ENCODE measurements around the gene SETD5.
A peak's percentile ranks its signal among the peaks of the same experiment; 100 is the strongest.
"Not testable (repeated sequence)": the region's sequence is repeated elsewhere in the genome, so short reads cannot be mapped to it uniquely, and the experiment has no call there.

SETD5 gene

GRCh38 chr3:9450991-9451390 lies 53.6 kb downstream of the SETD5 start:
- Mint-ChIP-seq H3K4me3 (no peak overlapping the region), H3K27ac (no peak overlapping the region), H3K9me3 (no peaks in the 10 kb centered on the region), H3K4me1 (ENCODE audit: low read depth) (peaks cover 24% of the 10 kb centered on the region), H3K27me3 (no peaks in the 10 kb centered on the region), H3K36me3 (ENCODE audit: low read depth) (peaks cover 80% of the 10 kb centered on the region)

GRCh38 chr3:9452417-9452816 lies 55.0 kb downstream of the SETD5 start:
- Mint-ChIP-seq H3K36me3 (ENCODE audit: low read depth) (peaks cover 76% of the 10 kb centered on the region), H3K4me3 (no peak overlapping the region), H3K27ac (peak overlapping the region; percentile 69), H3K27me3 (no peaks in the 10 kb centered on the region), H3K9me3 (no peaks in the 10 kb centered on the region), H3K4me1 (ENCODE audit: low read depth) (peaks cover 24% of the 10 kb centered on the region)

- Mint-ChIP-seq H3K27ac (no peak overlapping the region), H3K4me3 (no peak overlapping the region), H3K36me3 (ENCODE audit: low read depth) (peaks cover 62% of the 10 kb centered on the region), H3K27me3 (no peaks in the 10 kb centered on the region), H3K4me1 (ENCODE audit: low read depth) (peaks cover 16% of the 10 kb centered on the region), H3K9me3 (no peaks in the 10 kb centered on the region)
Measured at GRCh38 chr3:9455596-9456131, 58.2 kb downstream of the SETD5 start.

- H3K9me3 Mint-ChIP-seq = no peaks in the 10 kb centered on the region
- H3K4me3 Mint-ChIP-seq = no peak overlapping the region
- H3K36me3 Mint-ChIP-seq (ENCODE audit: low read depth) = peaks cover 72% of the 10 kb centered on the region
- peak overlapping the region; percentile 54 for H3K27ac Mint-ChIP-seq
- H3K27me3 Mint-ChIP-seq = no peaks in the 10 kb centered on the region
- peaks cover 10% of the 10 kb centered on the region for H3K4me1 Mint-ChIP-seq (ENCODE audit: low read depth)
Measured at GRCh38 chr3:9467451-9467850, 70.0 kb downstream of the SETD5 start.

- peaks cover 10% of the 10 kb centered on the region for H3K4me1 Mint-ChIP-seq (ENCODE audit: low read depth)
- H3K9me3 Mint-ChIP-seq = no peaks in the 10 kb centered on the region
- peaks cover 79% of the 10 kb centered on the region for H3K36me3 Mint-ChIP-seq (ENCODE audit: low read depth)
- peak overlapping the region; percentile 49 for H3K27ac Mint-ChIP-seq
- H3K27me3 Mint-ChIP-seq = no peaks in the 10 kb centered on the region
- H3K4me3 Mint-ChIP-seq = no peak overlapping the region
Measured at GRCh38 chr3:9468460-9468859, 71.0 kb downstream of the SETD5 start.

- H3K27me3 Mint-ChIP-seq = no peaks in the 10 kb centered on the region
- H3K4me1 Mint-ChIP-seq (ENCODE audit: low read depth) = peaks cover 10% of the 10 kb centered on the region
- H3K4me3 Mint-ChIP-seq = no peak overlapping the region
- H3K27ac Mint-ChIP-seq = peak overlapping the region; percentile 56
- no peaks in the 10 kb centered on the region for H3K9me3 Mint-ChIP-seq
- peaks cover 82% of the 10 kb centered on the region for H3K36me3 Mint-ChIP-seq (ENCODE audit: low read depth)
Measured at GRCh38 chr3:9469986-9470385, 72.6 kb downstream of the SETD5 start.

- no peaks in the 10 kb centered on the region for H3K4me1 Mint-ChIP-seq (ENCODE audit: low read depth)
- no peak overlapping the region for H3K27ac Mint-ChIP-seq
- no peaks in the 10 kb centered on the region for H3K27me3 Mint-ChIP-seq
- peaks cover 89% of the 10 kb centered on the region for H3K36me3 Mint-ChIP-seq (ENCODE audit: low read depth)
- H3K4me3 Mint-ChIP-seq = no peak overlapping the region
- no peaks in the 10 kb centered on the region for H3K9me3 Mint-ChIP-seq
Measured at GRCh38 chr3:9473496-9474065, 76.2 kb downstream of the SETD5 start.

- no peak overlapping the region for H3K4me3 Mint-ChIP-seq
- no peak overlapping the region for H3K27ac Mint-ChIP-seq
- H3K9me3 Mint-ChIP-seq = no peaks in the 10 kb centered on the region
- H3K27me3 Mint-ChIP-seq = no peaks in the 10 kb centered on the region
- H3K36me3 Mint-ChIP-seq (ENCODE audit: low read depth) = peaks cover 90% of the 10 kb centered on the region
- H3K4me1 Mint-ChIP-seq (ENCODE audit: low read depth) = no peaks in the 10 kb centered on the region
Measured at GRCh38 chr3:9474482-9474881, 77.1 kb downstream of the SETD5 start.

GRCh38 chr3:9476935-9477334 lies 79.5 kb downstream of the SETD5 start:
- peaks cover 88% of the 10 kb centered on the region for H3K36me3 Mint-ChIP-seq (ENCODE audit: low read depth)
- H3K27me3 Mint-ChIP-seq = no peaks in the 10 kb centered on the region
- H3K4me3 Mint-ChIP-seq = no peak overlapping the region
- H3K9me3 Mint-ChIP-seq = no peaks in the 10 kb centered on the region
- H3K4me1 Mint-ChIP-seq (ENCODE audit: low read depth) = no peaks in the 10 kb centered on the region
- H3K27ac Mint-ChIP-seq = no peak overlapping the region

- Mint-ChIP-seq H3K9me3 (no peaks in the 10 kb centered on the region), H3K36me3 (ENCODE audit: low read depth) (peaks cover 81% of the 10 kb centered on the region), H3K4me1 (ENCODE audit: low read depth) (no peaks in the 10 kb centered on the region), H3K4me3 (no peak overlapping the region), H3K27ac (no peak overlapping the region), H3K27me3 (no peaks in the 10 kb centered on the region)
Measured at GRCh38 chr3:9480265-9480664, 82.8 kb downstream of the SETD5 start.

- Mint-ChIP-seq H3K9me3 (peaks cover 4% of the 10 kb centered on the region), H3K4me1 (ENCODE audit: low read depth) (no peaks in the 10 kb centered on the region), H3K27ac (no peak overlapping the region), H3K36me3 (ENCODE audit: low read depth) (peaks cover 57% of the 10 kb centered on the region), H3K4me3 (no peak overlapping the region), H3K27me3 (no peaks in the 10 kb centered on the region)
Measured at GRCh38 chr3:9485248-9485647, 87.8 kb downstream of the SETD5 start.

GRCh38 chr3:9491506-9491905 lies 94.1 kb downstream of the SETD5 start:
- H3K4me3 Mint-ChIP-seq = no peak overlapping the region

GRCh38 chr3:9494036-9494435 lies 96.6 kb downstream of the SETD5 start:
- not testable (repeated sequence) for H3K27ac Mint-ChIP-seq; H3K36me3 Mint-ChIP-seq (ENCODE audit: low read depth); H3K9me3 Mint-ChIP-seq; H3K27me3 Mint-ChIP-seq; H3K4me3 Mint-ChIP-seq; H3K4me1 Mint-ChIP-seq (ENCODE audit: low read depth)

More at GRCh38 chr3:9491506-9491905, 94.1 kb downstream of the SETD5 start:
- Mint-ChIP-seq H3K27ac (no peak overlapping the region), H3K4me1 (ENCODE audit: low read depth) (no peaks in the 10 kb centered on the region), H3K9me3 (peaks cover 4% of the 10 kb centered on the region), H3K27me3 (no peaks in the 10 kb centered on the region), H3K36me3 (ENCODE audit: low read depth) (peaks cover 14% of the 10 kb centered on the region)

- H3K27me3 Mint-ChIP-seq = peaks cover 20% of the 10 kb centered on the region
- no peak overlapping the region for H3K4me3 Mint-ChIP-seq
- H3K27ac Mint-ChIP-seq = no peak overlapping the region
- H3K9me3 Mint-ChIP-seq = no peaks in the 10 kb centered on the region
- H3K36me3 Mint-ChIP-seq (ENCODE audit: low read depth) = peaks cover 5% of the 10 kb centered on the region
- H3K4me1 Mint-ChIP-seq (ENCODE audit: low read depth) = peaks cover 4% of the 10 kb centered on the region
Measured at GRCh38 chr3:9496893-9497292, 99.5 kb downstream of the SETD5 start.

GRCh38 chr3:9497821-9498565 lies 100.6 kb downstream of the SETD5 start:
- Mint-ChIP-seq H3K4me1 (ENCODE audit: low read depth) (peaks cover 4% of the 10 kb centered on the region), H3K27ac (no peak overlapping the region), H3K4me3 (no peak overlapping the region), H3K27me3 (peaks cover 24% of the 10 kb centered on the region), H3K9me3 (no peaks in the 10 kb centered on the region), H3K36me3 (ENCODE audit: low read depth) (peaks cover 5% of the 10 kb centered on the region)
